COLO829 (cell line): ENCODE data around the gene RAC3.

Experiments
- DNase-seq: peaks from one replicate; pipeline ENCODE4 v3.0.0; 2012; ENCODE audit warnings: low spot score

The RAC3 gene

DNA sequence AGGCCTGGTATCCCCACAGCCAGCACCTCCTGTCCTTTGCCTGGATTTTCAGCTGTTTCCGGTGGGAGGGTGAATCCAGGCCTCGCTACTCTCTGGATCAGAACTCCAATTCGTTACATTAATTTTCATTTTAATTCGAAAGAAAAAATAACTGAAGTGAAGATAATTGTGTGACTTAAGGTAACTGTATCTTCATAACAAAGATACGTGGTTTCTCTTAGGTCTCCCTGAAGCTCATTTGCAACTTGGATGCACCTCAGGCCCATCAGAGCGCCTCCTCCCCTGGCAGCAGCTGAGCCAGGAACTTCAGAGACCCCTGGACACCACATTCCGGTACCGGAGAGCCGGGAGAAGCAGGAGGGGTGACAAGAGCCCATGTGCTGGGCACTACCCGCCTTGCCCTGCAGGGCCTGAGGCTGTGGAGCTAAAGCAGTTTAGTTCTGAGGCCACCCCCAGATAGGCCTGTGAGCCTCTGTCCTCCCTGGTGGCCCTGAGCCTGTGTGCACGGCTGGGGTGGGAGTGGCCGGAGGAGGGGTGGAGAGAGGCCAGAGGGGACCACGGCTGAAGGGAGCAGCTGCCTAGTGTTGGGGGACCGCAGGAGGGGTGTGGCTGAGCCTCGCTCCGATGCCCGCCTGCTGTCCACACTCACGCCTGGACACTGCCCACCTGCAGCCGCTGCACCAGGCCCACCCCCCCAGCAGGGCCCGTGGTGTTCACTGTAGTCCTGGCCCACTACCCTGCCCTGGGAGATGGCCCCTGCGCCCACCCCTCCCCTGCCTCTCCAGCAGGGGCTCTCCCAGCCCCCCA, 45.5 kb downstream of the RAC3 start:
- no peak for DNase-seq

DNA sequence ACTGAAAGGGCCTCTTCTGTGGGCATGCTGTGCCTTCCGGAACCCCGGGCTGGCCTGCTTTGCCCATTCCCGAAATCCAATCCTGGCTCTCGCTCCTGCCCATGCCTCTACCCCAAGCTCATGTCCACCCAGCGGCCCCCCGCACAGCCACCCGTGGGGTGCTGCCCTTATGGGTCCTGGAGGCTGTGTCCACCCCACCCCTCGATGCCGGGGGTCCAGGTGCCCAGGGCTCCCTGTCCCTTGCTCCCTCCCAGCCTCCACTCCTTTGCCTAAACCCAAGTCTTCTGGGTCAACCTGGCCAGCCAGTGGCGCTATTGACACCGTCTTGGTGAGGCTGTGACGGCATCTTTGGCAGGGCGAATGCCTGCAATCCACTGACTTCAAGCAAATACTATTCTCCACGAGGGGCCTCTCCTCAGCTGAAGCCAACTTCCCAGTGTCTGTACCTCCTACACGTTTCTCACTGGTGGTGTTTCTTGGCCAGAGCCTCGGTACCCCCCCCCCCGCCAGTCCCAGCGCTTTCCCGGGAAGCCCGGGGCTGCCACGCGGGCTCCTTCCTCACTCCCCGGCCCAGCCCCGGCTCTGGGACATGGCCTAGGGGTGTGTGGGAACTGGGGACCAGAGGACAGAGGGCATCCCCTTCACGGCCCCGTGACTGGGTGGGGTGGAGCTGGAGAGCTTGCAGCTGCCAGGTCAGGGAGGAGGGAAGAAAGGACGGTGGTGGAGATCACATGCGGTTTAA, 46.3 kb downstream of the RAC3 start:
- DNase-seq = no peak

DNA sequence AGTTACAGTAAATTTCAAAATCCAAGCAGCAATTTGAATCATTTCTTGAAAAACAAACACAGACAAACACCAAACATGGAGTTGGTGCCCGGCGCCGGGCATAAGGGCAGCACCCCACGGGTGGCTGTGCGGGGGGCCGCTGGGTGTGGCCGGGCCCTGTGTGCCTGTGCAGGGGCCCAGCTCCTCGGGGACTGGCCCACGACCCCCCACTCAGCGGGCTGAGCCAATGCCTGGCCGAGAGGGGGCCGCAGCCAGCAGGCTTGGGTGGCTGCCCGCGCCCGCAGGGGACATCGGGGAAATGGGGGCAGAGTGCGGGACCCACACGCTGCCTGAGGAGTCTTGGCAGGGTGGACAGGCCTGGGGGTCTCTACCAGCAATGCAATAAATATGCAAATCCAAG, 47.0 kb downstream of the RAC3 start:
- no peak for DNase-seq

DNA sequence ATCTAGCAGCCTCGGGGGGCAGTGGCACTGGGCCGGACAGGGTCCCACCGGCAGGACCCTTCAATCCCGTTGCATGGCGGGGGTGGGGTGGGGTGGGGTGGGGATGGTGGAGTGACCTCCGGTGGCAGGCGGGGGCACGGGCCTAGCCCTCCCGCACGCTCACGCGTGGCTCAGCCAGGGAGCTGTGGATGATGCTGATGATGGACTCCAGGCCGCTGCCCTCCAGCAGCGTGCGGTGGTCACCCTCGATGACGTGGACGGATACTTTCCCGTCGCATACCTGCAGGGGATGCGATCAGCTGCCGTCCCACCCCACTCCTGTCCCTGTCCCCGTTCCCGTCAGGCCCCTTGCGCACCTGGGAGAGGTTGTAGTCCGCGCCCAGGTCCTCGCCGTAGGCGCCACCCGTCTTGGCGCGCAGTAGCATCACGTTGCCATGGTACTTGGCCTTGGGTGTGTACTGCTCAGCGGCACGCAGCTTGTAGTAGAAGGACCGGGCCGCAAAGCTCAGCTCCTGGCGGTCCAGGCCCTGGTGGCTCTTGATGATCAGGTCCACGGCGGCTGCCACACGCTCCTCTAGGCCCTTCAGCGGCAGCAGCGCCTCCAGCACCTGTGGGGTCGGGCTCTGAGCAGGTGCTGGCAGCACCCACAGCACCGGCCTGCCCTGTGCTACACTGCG, 47.7 kb downstream of the RAC3 start:
- no peak for DNase-seq

DNA sequence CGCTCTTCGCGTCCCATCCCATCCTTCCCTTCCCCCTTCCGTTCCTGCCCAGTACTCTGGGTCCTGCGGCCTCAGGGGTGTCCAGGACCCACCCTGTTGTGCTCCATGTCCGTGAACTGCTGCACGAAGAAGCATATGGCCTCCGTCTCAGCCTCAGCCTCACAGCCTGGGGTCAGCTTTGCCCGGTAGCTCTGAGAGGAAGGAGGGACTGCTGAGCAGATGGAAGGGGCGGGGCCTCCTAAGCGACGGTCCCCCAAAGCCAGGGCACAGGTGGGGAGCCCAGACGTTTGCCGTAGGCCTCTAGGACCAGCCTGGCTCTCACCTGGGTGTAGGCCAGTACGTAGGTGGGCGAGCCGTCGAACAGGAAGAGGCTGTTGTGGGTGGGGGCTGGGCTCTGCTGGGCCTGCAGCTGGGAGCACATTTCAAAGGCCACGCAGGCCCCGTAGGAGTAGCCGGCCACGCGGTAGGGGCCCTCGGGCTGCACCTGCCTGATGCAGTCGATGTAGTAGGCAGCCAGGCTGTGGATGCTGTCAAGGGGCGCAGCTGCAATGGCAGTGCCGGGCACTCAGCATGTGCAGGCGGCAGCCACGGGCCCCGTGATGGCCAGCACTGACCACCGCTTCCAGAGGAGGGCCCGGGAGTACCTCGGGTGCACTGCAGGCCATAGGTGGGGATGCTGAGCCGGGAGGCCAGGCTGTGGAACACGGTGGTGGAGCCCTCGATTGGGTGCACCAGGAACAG, 48.7 kb downstream of the RAC3 start:
- no peak for DNase-seq

DNA sequence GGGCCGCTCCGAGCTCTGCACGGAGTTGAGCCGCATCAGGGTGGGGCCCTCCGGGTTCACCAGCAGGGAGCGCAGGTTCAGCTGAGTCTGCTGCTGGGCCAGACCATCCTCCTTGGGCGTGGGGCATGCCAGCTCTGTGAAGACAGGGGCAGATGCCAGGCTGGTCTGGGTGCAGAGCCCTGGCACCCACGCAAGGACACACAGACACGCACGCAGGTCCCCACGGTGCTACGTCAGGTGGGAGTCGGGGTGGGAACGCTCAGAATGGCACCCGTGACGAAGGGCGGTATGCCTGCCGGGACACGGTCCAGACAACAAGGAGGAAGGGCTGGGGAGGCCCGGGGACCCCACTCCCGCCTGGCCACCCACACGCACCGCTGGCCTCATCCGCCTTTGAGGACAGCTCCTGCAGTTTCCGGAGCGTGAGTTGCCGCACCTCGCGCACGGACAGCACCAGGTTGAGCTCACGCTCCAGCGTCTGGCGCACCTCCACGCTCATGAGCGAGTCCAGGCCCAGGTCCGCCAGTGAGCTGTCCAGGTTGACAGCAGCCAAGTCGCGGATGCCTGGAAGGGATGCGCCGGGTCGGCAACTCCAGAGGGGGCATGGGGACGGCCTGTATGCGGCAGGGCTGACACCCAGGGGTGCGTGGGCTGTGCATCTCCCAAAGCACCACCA, 49.4 kb downstream of the RAC3 start:
- DNase-seq = no peak

DNA sequence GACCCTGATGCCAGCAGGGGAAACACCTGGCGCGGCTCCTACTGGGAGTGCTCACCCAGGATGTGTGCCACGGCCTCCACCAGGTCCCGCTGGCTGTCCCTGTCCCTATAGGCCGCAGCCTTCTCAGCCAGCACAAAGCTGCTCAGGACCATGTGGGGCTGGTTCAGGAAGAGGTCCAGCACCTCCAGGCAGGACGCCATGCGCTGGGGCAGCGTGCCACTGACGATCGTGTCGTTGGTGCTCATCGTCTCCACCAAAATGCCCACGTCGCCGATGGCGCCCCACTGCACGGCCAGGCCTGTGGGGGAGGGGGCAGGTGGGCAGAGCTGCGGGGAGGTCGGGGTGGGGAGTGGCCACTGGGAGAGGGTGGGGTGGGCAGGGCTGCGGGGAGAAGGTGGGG, 50.1 kb downstream of the RAC3 start:
- no peak for DNase-seq

DNA sequence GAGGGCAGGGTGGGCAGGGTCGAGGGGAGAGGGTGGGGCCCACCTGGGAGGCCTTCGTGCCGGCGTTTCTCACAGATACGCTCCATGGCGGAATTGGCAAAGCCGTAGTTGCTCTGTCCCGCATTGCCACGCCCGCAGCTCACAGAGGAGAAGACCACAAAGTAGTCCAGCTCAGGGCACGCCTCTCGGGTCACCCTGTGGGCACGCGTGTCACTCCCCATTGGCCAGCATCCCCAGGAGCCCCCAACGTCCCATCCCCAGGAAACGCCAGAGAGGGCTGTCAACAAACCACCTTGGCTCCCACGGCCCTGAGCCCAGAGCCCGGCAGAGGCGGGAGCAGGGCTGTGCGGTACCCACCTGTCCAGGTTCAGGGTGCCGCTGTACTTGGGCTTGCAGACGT, 50.5 kb downstream of the RAC3 start:
- DNase-seq = no peak

DNA sequence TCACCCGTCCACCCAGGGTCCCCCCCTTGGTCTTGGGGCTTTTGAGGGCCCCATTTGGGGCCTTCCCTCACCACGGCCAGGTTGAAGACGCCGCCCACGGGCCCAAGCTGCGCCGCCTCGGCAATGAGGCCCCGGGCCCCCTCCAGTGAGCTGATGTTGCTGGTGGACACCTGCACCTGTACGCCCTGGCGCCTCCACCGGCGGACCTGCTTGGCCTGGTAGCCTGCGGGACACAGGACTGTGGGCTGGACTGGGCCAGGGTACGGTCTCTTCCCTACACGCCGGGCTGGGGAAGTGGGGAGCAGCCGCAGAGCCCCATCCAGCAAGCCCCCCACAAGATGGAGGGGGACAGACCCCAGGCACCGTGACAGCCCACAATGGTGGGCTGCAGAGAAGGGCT, 51.0 kb downstream of the RAC3 start:
- no peak for DNase-seq

DNA sequence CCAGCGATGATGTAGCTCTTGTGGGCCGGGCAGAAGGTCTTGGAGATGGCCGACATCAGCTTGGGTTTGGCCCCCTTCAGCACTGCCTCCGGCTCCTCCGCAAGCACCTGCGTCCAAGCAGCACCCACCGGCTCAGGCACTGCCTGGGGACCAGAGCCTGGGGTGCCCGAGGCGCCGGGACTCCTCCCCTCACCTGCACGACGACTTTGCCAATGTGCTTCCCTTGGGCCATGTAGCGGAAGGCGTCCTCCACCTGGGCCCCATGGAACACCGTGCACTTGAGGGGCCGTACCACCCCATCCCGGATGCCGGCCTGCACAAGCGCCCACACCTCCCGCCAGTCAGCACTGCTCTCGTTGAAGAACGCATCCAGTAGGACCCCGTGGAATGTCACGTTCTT, 51.5 kb downstream of the RAC3 start:
- no peak for DNase-seq
